RWPE2 (cell line): ENCODE results near the gene RIT1.

Experiments
- ATAC-seq: fragments of 200-7000 bp; cut with Tn5 transposase; 3 replicates; pipeline ENCODE4 v1.9.1; 2021; ENCODE audit warnings: low read depth
- DNase-seq: peaks from one replicate; pipeline ENCODE4 v3.0.0-alpha.2; 2020; ENCODE audit warnings: low spot score
- H3K27ac ChIP-seq: fragments of 450-650 bp; 2 replicates; pipeline ENCODE4 v1.5.1; 2017; ENCODE audit warnings: mild to moderate bottlenecking; ENCODE audit not compliant: poor library complexity, severe bottlenecking
- H3K27me3 ChIP-seq: fragments of 250-450 bp; sonication (Bioruptor Pico); 2 replicates; pipeline ENCODE4 v1.5.1; 2021; ENCODE audit warnings: mild to moderate bottlenecking, moderate library complexity; ENCODE audit not compliant: insufficient read depth, poor library complexity, severe bottlenecking
- H3K36me3 ChIP-seq: fragments of 250-450 bp; sonication (Bioruptor Pico); 2 replicates; pipeline ENCODE4 v1.5.1; 2020; ENCODE audit warnings: low read depth, mild to moderate bottlenecking, moderate library complexity
- H3K4me1 ChIP-seq: fragments of 250-450 bp; sonication (Bioruptor Pico); 2 replicates; pipeline ENCODE4 v1.5.1; 2021; ENCODE audit warnings: mild to moderate bottlenecking, moderate library complexity; ENCODE audit not compliant: insufficient read depth, poor library complexity, severe bottlenecking
- H3K4me3 ChIP-seq: fragments of 250-450 bp; sonication (Bioruptor Pico); 2 replicates; pipeline ENCODE4 v1.5.1; 2021; ENCODE audit warnings: mild to moderate bottlenecking, moderate library complexity; ENCODE audit not compliant: severe bottlenecking
- H3K9me3 ChIP-seq: fragments of 250-450 bp; sonication (Bioruptor Pico); 2 replicates; pipeline ENCODE4 v1.5.1; 2021; ENCODE audit warnings: mild to moderate bottlenecking, moderate library complexity; ENCODE audit not compliant: severe bottlenecking
- TF ChIP-seq, protein P1 (sequence below): fragments of 450-650 bp; IDR thresholded peaks from one replicate; pipeline ENCODE4 v1.5.1; 2017; ENCODE audit warnings: mild to moderate bottlenecking, moderate library complexity; ENCODE audit not compliant: poor library complexity, severe bottlenecking

The RIT1 gene

DNA sequence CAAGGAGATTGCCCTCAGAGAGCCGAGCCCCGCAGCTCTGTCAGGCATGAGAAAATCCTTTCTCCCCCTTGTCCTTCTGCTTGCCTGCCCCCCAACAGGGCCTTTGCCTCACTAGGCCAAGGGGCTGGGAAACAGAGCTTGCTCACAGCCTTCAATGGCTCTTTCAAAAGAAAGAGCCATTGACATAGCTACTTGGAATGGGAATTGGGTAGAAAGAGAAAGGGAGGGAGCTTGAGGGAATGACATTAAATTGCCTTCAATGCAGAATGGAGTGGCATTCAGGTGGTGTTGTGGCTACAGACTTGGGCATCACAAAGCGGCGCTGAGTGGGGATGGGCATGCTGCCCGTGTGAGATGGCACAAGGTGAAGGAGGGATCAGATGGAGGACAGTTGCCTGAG, 38.6 kb downstream of the RIT1 start:
- H3K27me3 ChIP-seq, result no peaks in the 10 kb centered on the region
- ATAC-seq, result no peak
- TF ChIP-seq, protein P1, sequence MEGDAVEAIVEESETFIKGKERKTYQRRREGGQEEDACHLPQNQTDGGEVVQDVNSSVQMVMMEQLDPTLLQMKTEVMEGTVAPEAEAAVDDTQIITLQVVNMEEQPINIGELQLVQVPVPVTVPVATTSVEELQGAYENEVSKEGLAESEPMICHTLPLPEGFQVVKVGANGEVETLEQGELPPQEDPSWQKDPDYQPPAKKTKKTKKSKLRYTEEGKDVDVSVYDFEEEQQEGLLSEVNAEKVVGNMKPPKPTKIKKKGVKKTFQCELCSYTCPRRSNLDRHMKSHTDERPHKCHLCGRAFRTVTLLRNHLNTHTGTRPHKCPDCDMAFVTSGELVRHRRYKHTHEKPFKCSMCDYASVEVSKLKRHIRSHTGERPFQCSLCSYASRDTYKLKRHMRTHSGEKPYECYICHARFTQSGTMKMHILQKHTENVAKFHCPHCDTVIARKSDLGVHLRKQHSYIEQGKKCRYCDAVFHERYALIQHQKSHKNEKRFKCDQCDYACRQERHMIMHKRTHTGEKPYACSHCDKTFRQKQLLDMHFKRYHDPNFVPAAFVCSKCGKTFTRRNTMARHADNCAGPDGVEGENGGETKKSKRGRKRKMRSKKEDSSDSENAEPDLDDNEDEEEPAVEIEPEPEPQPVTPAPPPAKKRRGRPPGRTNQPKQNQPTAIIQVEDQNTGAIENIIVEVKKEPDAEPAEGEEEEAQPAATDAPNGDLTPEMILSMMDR, result no peak
- no peak for DNase-seq
- H3K4me3 ChIP-seq, result no peak overlapping the region
- H3K27ac ChIP-seq, result no peak overlapping the region
- H3K9me3 ChIP-seq, result no peaks in the 10 kb centered on the region
- no peaks in the 10 kb centered on the region for H3K4me1 ChIP-seq
- no peaks in the 10 kb centered on the region for H3K36me3 ChIP-seq

DNA sequence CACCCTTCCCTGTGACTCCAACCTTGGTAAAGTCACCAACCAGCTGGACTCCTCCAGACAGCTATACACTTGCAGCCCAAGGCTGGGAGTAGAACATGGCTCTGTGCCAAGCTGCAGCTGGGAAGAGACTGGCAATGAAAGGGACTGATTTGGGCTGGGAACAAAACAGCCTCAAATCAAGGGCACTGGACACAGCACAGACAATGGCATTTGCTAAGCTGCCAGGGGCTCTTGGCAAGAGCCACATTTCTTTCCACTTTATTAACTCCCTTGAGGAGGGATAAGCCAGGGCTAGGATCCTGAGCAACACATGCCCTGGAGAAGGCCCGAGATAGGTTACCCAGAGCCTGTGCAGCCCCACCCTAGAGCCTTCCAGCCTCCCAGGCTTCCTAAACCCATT, 39.8 kb downstream of the RIT1 start:
- ATAC-seq (no peak), DNase-seq (no peak)
- Histone ChIP-seq H3K36me3 (no peaks in the 10 kb centered on the region), H3K4me3 (no peak overlapping the region), H3K9me3 (no peaks in the 10 kb centered on the region), H3K4me1 (no peaks in the 10 kb centered on the region), H3K27ac (no peak overlapping the region), H3K27me3 (no peaks in the 10 kb centered on the region)
- TF ChIP-seq, protein P1, result no peak

GRCh38 chr1:155867766-155868165, 43.4 kb downstream of the RIT1 start:
- no peaks in the 10 kb centered on the region for H3K36me3 ChIP-seq
- H3K9me3 ChIP-seq, result no peaks in the 10 kb centered on the region
- H3K4me1 ChIP-seq, result no peaks in the 10 kb centered on the region
- ATAC-seq (no peak), DNase-seq (no peak)
- H3K27me3 ChIP-seq, result no peaks in the 10 kb centered on the region
- no peak overlapping the region for H3K27ac ChIP-seq
- TF ChIP-seq, protein P1, result no peak
- H3K4me3 ChIP-seq, result no peak overlapping the region

DNA sequence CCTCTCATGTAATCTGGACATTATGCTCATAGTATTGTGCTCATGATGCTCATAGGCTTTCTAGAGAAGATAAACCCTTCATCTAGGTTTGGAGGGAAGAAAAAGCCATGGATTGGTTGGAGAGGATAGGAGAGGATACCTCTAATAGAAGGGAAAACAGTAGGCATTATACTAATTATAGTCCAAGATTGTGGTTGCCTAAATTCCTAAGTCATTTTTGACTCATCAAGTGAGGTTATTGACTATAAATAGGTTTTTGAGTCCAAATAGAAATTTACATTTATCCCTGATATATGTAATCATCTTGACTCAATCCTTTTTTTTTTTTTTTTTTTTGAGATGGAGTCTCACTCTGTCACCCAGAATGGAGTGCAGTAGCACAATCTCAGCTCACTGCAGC, 46.8 kb downstream of the RIT1 start:
- ATAC-seq (no peak), DNase-seq (no peak)
- no peaks in the 10 kb centered on the region for H3K36me3 ChIP-seq
- H3K4me3 ChIP-seq, result no peak overlapping the region
- no peaks in the 10 kb centered on the region for H3K27me3 ChIP-seq
- TF ChIP-seq, protein P1, result no peak
- H3K27ac ChIP-seq, result no peak overlapping the region
- H3K9me3 ChIP-seq, result no peaks in the 10 kb centered on the region
- no peaks in the 10 kb centered on the region for H3K4me1 ChIP-seq

- TF ChIP-seq, protein P1, result no peak
- Histone ChIP-seq H3K4me1 (no peaks in the 10 kb centered on the region), H3K4me3 (no peak overlapping the region), H3K27ac (no peak overlapping the region), H3K9me3 (no peaks in the 10 kb centered on the region), H3K36me3 (no peaks in the 10 kb centered on the region), H3K27me3 (no peaks in the 10 kb centered on the region)
- no peak for DNase-seq
- ATAC-seq, result no peak
Measured at GRCh38 chr1:155861896-155862295, 49.3 kb downstream of the RIT1 start.
